ENCODE measurements around the gene GPNMB. TPM values are rescaled to one million over a fixed set of nuclear protein-coding genes. Genes with fewer than 3 reads are reported as not detected.

GPNMB gene
- total RNA-seq, 1 donor from 2014 or later, result 93.6 TPM

DNA sequence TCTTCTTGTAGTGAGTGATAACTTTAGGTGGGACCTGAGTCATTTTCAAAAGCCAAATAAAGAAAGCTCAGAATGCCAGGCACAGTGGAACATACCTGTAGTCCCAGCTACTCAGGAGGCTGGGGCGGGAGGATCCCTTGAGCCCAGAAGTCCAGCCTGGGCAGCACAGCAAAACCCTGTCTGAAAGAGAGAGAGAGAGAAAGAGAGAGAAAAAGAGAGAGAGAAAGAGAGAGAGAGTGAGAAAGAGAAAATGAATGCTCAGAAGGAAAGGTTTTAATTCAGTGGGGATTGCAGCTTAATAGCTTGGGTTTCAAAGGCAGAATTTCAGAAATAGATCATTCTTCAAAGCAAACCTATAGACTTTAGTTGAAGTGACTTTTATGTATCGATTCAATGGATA is 25.7 kb downstream of the GPNMB start:
- DNase-seq (ENCODE audit: low spot score), result no peak

DNA sequence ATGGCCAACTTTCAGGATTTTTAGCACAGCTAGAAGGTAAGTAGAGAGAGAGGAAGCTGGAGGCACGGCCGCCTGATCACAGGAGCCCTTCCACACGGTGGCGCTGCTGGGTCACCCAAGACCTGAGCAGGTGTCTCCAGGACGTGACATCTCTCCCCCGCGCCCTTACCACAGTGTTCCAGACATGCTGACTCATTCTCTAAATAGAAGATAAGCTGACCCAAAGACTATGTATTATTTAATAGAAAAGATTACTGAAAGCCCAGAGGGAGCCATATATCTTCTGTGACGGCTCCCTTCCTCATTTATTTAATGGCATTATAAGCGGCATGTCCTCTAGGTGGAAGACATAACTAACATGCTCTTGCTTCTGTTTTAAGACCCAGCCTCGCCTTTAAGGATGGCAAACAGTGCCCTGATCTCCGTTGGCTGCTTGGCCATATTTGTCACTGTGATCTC is 26.6 kb downstream of the GPNMB start:
- peak; percentile 91 for DNase-seq (ENCODE audit: low spot score)

DNA sequence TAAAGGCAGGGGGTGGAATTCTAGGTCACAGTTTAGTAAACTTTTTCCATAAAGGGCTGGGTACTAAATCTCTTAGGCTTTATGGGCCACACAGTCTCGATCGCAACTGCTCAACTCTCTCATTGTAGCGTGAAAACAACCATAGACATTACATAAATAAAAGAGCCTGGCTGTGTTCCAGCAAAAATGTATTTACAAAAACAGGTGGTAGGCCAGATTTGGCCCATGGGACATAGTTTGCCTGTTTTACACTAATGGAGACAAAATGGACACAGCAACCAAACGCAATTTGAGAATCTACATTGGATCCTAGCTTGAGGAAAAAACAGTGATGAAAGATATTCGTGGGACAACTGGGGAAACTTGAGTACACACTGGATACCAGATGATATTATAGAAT is 29.3 kb downstream of the GPNMB start:
- no peak for DNase-seq (ENCODE audit: low spot score)

DNA sequence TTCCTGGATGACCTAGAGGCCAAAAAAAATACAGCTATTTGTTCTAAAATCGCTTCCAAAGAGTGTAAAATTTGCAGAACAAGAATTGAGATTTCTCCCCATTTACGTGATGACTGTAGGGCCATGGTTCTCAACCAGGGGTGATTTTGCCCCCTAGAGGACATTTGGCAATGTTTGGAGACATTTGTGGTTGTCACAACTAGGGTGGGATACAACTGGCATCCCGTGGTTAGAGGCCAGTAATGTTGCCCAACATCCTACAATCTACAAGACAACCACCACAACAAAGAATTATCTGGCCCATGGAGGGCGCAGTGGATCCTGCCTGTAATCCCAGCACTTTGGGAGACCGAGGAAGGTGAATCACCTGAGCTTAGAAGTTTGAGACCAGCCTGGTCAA is 29.8 kb downstream of the GPNMB start:
- DNase-seq (ENCODE audit: low spot score), result no peak

DNA sequence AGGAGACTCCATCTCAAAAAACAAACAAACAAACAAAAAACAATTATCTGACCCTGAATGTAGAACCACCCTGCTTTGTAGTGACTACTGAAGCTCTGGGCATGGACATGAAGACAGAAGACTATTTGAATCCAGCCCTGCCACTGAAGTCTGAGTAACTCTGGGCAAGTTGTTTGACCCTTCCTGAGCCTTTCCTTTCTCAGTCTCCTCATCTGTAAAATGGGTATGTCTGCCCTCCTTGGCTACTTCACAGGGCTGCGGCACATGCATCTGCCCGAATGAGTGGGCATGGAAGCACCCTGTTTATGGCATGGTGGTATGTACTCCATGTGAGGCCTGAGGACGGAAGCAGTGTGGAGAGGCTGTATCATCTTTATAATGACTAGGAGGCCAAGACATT is 30.4 kb downstream of the GPNMB start:
- DNase-seq (ENCODE audit: low spot score), result no peak

DNA sequence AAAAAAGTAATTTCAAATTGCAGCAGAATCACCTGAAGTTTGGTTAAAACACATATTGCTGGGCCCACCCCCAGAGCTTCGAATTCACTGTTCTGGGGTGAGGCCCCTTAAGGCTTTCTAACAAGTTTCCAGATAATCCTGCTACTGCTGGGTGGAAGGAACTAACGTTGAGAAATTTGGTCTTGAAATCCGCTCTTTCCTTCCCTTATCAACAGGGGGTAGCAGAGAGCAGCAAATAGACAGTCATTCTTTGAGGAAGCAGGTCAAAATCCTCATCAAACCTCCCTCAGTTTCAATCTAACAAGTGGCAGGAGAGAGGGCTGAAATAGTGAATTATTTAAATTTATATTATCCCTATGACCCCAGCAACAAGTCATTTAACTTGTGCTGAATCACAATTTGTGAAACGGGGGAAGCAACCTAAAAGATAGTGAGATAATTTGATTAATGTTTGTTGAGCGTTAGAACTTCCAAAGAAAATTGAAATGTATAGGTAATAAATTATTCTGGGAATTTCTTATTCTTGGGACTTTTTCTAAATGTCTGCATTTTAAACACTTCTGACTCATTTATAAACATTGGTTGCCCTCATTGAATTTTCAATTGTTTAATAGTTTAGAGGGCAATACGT is 30.9 kb downstream of the GPNMB start:
- DNase-seq (ENCODE audit: low spot score), result no peak

DNA sequence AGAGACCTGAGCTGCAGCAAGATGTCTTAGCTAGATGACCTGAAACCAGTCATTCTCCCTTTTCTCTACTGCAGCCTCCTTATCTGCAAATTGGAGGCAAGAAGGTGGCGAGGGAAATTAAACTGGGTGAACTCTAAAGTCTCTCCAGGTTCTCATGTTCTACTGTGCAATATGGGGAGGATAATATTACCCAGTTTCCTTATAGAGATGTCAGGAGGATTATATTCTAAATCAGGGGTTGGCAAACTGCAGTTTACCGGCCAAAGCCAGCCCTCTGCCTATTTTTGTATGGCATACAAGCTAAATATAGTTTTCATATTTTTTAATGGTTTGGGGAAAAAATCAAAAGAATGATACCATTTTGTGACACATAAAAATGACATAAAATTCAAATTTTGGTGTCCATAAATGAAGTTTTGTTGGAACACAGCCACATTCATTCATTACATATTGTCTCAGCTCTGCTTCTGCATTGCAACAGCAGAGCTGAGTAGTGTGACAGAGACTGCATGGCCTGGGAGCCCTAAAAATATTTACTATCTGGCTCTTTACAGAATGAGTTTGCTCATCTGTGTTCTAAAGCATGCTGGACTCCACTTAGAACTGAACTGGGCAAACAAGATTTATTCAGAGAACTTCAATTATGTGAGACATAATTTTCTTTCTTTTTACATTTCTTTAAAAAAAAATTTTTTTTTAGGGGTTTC is 33.4 kb downstream of the GPNMB start:
- no peak for DNase-seq (ENCODE audit: low spot score)

DNA sequence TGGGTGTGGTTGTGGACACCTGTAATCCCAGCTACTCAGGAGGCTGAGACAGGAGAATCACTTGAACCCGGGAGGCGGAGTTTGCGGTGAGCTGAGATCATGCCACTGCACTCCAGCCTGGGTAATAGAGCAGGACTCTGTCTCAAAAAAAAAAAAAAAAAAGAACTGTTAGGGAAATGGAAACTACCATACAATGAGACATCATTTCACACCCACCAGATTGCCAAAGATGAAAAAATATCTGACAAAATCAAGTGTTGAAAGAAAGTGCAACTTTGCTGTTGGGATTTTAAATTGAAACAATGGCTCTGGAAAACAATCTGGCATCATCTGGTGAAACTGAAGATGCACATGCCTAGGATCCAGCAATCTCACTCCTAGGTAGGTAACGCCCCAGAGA is 36.5 kb downstream of the GPNMB start:
- DNase-seq (ENCODE audit: low spot score), result no peak

DNA sequence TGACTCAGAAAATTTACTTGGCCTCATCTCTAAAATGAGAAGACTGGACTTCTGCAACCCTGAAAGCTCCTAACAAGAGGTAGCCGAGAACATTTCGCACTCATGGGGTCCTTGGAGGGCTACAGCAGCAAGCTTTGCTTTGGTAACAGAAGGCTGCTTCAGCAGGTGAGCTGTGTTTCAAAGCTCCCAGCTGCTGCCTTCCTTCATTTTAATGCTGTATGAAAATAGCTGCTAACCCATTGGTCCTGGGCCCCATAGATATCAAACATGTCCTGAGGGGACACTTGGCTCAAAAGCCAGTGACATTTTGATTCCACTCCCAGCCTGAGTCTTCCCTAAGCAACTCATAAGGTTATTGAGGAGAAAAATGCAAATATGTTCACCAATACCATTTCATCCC is 38.3 kb downstream of the GPNMB start:
- DNase-seq (ENCODE audit: low spot score), result no peak

DNA sequence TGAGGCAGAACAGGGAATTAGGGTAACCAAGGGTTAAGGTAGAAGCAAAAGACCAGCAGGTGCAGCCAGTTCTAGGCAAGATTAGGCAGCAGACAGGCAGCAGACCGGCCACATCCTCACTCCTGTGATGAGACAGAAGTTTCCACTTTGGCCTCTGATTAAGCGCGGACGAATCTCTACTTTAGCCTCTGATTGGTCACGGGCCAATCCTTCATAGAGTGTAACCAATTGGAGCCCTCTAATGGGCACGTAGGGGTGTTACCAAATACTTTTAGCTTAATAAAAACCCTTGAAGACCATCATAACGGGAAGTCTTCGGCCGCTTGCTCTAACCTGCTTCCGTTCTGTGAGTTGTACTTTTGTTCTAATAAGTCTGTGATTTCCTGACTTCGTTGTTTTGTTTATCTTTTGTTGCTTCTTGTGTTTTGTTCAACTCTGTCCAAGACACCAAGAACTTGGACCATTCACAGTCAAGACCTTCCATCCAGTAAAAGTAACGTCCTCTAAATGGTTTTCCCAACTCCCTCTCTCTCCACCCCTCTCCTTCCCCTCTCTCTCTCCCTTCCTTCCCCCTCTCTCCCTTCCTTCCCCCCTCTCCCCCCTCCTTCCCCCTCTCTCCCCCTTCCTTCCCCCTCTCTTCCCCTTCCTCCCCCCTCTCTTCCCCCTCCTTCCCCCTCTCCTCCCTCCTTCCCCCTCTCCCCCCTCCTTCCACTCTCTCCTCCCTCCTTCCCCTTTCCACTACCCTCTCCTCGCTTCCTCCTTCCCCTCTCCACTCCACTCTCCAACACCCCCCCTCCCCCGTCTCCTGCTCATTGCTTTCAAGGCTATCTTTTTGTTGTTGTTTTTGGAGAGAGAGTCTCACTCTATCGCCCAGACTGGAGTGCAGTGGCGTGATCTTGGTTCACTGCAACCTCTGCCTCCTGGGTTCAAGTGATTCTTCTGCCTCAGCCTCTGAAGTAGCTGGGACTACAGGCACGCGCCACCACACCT is 39.4 kb downstream of the GPNMB start:
- no peak for DNase-seq (ENCODE audit: low spot score)

DNA sequence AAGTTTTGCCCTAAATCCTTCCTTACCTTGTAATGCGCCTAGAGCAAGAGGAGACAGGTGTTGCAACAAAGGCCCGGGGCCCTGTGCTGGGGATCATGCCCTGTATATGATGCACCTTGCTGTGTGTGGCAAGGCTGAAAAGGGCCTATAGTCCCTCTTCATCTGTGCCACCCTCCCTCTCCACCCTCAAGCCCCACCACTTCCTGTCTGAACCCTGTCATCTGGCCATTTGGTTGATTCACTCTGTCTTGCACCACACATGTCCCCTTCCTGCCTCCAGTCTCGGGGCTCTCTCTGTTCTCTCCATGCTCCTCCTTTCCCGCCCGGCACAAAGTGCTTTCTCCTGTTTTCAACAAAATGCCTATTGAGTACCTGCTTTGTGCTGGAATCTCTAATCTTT is 41.0 kb downstream of the GPNMB start:
- no peak for DNase-seq (ENCODE audit: low spot score)

DNA sequence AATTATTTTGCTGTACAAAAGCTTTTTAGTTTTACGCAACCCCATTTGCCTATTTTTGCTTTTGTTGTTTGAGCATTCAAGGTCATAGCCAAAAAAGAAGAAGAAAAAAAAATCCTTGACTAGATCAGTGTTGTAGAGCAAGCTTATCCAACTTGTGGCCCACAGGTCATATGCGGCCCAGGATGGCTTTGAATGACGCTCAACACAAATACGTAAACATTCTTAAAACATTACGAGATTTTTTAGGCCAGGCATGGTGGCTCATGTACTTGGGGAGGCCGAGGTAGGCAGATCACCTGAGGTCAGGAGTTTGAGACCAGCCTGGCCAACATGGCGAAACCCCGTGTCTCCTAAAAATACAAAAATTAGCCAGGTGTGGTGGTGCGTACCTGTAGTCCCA is 44.4 kb downstream of the GPNMB start:
- DNase-seq (ENCODE audit: low spot score), result no peak

DNA sequence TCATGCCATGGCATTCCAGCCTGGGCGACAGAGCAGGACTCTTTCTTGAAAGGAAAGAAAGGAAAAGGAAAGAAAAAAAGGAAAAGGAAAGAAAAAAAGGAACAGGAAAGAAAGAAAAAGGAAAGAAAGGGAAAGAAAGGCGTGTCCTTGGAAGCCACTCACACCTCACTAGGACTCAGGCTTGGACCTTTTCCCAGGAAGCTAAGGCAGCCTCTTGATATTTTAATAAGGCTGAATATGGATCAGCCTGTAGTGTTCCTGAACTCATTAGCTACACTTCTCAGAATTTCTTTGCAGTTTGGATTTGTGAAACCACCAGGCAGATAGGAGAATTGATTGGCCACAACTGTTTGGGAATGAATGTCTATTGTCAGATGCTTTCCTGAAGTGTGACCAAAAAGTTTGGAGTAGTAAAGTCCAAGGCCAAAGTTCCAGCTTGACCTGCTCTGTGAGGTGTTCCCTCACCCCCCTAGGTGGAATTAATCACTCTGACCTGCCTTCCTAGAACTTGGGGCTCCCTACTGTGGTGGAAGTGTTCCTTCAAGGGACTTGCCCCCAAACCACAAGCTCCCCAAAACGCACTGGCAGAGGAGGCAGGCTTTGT is 45.5 kb downstream of the GPNMB start:
- DNase-seq (ENCODE audit: low spot score), result no peak

DNA sequence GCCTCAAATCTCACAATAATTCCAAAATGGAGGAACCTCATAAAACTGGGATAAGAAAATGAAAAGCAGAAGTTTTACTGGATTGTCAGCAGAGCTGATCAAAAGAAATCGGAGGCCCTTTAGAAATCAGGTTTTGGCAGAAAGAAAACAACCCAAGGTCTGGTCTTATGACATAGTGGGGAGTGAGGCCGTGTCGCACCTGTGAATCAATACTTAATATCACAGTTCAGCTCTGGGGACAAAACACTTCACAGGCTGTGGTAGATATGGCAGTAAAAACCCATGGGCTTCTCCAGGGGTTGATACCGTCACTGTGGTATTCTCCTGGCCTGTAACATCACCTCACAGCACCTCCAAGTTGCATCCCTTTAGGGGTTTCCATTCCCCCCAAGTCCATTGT is 46.0 kb downstream of the GPNMB start:
- DNase-seq (ENCODE audit: low spot score), result no peak

DNA sequence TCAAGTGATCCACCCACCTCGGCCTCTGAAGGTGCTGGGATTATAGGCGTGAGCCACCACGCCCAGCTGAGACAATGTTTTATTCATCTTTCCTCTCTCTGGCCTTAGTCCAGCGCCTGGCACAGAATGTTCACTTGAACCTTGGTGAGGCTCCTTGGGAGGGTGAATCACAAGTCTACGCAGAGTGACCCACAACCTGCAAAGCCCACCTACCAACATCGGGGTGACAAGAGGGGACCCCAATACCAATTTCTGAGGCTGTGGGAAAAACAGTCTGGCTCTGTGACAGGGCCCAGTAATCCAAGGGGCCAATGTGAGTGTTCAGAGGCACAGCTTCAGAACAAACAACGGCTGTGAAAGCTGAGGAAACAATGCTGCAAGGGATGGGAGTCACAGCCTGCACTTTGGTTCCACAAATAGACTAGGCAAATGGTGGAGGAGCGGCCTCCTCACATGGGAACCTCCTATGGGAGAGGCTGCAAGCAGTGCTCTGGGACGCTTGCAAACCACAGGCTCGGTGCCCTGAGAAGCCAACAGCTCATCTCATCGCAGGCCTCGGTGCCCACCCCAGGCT is 47.0 kb downstream of the GPNMB start:
- DNase-seq (ENCODE audit: low spot score), result no peak

DNA sequence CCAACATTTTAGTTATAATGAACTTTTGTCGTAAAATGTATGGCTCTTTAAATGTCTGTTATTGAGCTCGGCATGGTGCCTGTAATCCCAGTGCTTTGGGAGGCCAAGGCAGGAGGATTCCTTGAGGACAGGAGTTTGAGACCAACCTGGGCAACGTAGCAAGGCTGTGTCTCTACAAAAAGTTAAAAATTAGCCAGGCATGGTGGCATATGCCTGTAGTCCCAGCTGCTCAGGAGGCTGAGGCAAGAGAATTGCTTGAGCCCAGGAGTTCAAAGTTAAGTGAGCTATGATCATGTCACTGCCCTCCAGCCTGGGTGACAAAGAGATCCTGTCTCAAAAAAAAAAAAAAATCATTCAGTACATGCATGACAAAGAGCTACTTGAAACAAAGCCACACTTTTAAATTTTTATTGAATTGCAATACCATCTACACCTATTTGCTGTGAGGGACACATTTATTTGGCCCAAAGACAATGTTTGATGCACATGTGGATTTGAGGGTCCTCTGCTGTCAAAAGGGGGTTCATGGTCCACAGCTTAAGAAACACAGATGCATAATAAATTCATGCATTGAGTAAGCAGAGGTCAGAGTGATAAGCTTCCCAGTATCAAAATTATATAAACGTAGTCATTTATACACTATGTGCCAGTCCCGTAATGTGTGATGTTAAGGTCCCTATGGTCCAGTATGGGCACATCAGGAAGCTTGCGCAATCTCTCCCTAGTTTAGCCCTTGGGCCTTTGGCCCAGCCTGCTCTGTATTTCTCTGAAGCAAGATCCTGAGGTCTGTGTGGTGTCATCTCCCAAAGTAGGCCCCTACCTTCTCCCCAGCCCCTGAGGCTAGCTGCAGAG is 48.2 kb downstream of the GPNMB start:
- no peak for DNase-seq (ENCODE audit: low spot score)

DNA sequence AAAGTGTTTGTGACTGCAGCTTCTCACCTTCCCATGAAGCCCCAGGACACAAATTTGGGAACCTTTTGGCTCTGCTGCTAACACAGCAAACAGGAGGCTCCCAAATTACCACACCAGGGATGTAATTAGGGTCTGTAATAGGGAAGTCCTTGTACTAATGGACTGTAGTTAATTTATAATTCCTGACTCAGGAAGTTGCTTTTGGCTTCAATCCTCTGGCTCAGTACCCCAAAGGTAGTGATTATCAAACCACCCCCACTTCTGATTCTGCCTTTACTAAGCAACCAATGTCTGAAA is 48.8 kb downstream of the GPNMB start:
- DNase-seq (ENCODE audit: low spot score), result no peak

DNA sequence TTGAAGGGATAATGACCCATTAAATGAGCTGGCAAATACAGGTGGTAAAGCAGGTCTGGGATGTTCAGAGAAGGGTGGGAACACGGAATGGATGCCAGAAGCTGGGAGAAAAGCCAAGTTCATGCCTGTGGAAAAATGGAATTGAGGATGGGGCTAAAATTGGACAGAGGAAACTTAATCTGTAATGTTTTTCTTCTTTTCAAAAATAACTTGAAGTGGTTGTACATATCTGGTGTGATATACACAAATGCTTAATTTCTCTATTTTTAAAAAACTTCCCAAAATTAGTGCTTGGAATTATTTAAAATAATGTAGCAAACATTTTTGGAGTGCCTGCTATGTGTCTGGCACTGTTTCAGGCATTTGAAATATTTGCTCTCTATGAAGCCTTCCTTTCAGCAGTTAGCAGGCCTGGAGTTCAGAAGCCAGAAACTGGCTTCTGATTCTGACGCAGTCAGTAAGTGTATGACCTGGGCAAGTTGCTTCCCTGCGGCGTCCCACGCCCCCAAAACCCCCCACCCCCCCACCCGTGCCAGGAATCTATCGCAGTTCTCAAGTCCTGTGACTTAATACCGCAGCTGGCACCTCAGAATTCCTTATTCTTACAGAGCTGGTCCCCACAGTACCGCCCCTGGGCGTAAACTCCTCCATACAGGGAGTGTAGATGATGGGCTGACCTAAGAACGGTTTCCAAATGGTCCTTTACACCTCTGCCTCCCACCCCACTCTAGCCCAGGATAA is 51.7 kb downstream of the GPNMB start:
- DNase-seq (ENCODE audit: low spot score), result no peak

DNA sequence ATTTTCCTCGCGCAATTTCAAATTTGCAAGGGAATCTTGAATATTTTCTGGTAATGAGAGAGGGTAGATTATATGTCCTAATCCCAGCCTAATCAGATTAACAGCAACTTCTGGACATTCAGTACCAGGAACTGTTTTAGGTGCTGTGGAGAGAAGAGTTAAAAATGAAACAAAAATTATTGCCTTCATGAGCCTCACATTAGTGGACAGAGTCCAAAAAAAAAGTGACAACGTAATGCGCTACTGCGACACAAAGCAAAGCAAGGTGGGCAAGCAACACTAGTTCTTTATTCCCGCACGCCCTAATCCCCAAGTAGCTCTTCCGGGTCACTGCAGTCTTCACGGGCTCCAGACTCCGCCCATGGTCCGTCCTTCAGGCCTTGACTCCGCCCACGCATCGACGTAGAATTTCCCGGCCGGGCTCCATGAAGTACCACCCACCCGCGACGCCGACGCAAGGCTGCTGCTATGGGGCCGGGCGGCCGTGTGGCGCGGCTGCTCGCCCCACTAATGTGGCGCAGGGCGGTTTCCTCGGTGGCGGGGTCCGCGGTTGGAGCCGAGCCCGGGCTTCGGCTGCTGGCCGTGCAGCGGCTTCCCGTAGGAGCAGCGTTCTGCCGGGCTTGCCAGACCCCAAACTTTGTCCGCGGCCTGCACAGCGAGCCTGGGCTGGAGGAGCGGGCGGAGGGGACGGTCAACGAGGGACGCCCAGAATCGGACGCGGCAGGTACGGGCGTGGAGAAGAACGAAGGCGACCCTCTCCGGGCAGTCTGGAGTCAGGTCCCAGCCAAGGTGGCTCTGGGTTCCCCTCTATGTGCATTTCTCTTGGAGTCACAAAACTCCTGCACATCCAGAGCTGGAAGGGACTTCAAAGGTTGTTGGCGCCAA is 52.6 kb downstream of the GPNMB start, which contains the start of gene MALSU1:
Gene MALSU1, plus strand, starts transcription at position 455 of the 885 bp plus-strand sequence. Its CDS starts 14 bp downstream, at position 469.
- DNase-seq (ENCODE audit: low spot score), result peak; percentile 97
